Cerebellar cortex (tissue), 1 donor: ENCODE results near the gene NLGN1.
A peak's percentile ranks its signal among the peaks of the same experiment; 100 is the strongest.

Experiments
- DNase-seq: peaks from one replicate; pipeline ENCODE4 v3.0.0-alpha.2; 2015; ENCODE audit warnings: low spot score

Gene NLGN1

DNA sequence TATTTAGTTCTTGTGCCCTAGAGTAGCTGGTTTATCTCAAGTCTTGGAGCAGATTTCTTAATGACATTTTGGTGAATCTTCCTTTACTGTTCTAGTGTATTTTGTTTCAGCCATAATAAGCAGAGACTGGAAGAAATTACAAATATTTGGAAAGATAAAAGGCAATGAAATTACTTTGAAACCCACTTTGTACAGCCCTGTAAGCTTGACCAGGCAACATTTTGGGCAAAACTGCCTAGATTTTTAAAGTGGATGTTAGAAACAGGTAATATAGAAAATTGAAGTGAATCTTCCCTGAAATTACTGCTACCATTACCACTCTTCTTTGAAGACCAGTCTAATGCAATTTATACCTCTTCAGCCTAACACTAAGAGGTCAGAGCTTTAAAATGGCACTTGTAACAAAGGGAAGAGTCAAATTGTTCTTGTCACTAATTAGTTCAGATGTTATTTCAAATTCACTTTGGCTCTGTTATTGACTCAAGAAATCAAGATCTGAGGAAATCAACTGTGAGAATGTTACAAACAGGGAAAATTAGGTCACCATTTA, 589.4 kb downstream of the NLGN1 start:
- no peak for DNase-seq

DNA sequence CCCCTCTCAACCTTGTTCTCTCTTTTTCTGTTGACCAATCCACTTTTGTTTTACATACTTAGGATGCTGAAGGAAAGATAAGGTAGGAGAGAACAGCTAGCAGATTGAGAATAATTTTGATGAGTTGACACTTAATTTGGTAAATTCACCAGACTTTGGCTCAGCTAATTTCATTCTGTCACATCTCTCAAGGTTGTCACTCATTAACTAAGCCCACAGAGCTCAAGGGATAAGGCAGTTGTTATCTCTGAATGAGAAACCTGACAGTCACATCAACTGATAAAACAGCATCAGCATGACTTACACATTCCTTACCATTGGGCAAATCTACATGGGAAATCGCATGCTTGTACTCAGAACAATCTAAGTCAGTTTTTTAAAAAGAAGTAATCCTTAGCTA, 591.4 kb downstream of the NLGN1 start:
- no peak for DNase-seq

DNA sequence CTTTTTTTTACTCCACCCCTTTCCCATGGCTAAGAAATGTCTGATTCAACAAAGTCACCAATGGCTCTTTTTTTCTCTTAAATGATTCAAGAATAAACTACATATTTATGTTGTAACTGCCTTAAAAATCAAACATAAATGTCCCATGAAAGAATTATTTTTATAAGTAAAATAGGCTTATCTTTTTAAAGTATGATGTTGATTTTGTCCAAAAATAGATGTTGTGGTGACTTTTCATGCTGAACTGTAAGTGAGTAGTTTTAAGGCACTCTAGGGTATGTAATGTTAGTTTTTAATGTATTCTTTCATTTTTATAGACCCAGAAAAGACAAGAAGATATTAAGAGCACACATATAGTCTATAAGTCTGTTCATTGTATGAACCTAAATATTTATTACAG, 594.9 kb downstream of the NLGN1 start:
- no peak for DNase-seq

DNA sequence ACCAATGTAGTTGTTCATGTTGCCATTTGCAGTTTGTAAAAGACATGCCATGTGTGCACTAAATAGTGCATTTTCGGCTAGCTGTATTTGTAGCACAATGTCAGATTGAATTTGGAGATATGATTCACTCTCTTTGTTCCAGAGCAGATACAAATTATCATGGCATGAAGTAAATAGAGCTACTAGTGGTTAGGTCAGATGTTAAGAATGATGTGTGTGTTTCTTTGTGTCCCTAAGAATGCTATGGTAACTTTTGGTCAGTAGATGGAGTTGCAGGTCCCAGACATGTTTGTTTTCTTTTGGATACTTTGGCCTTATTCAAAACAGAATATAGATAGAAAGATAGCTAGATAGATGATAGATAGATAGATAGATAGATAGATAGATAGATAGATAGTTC, 595.8 kb downstream of the NLGN1 start:
- DNase-seq: no peak

DNA sequence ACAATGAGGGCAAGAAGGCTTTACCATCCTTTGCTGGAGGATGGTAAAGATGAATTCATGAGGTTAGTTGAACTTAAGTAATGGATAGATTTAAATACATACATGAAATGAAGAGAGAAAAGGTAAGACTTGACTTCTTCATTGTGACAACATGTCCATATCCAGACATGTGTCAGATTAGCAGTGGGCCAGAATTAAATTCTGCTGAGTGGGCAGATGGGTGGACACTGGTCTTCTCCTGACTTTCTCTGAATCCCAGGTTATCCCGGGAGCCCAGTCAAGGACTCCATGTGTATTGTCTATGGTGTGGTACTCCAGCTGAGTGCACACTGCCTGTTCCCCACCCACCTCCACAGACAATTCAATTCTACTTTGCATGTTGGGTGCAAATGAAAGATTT, 603.1 kb downstream of the NLGN1 start:
- no peak for DNase-seq

DNA sequence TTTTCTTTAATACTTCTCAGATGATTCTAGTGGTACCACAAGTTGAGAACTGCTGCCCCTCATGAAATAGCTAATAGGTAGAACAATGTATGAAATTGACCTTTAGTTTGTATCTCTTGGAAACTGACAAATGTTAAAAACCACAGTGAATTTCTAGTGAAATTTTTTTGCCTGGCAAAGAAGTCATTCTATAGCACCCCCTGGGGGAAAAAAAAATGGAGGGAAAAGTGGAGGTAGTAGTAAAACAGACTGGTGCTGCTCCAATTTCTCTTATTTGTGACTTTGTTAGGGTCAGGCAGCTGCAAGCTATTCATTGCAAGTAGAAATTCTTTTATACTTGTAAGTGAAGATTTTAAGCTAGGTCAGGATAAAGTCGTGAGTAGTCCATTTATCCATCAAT, 605.0 kb downstream of the NLGN1 start:
- no peak for DNase-seq

DNA sequence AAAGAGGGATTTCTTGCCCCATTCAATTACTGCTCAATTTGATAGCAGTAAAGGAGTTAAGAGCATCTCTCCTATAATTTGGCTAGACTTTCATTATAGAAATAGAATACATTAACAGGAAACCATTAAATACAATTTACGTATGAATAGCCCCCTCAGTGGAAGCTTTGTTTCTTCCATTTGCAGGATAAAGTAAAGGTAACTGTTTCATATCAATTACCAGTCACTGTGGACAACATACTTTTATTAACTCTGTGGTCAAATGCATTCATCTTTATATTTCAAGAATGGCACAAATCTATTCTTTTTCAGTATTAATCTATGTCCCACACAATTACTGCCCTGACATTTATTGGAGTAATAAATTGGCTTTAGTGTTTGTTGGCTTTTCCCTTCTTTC, 613.4 kb downstream of the NLGN1 start:
- no peak for DNase-seq

DNA sequence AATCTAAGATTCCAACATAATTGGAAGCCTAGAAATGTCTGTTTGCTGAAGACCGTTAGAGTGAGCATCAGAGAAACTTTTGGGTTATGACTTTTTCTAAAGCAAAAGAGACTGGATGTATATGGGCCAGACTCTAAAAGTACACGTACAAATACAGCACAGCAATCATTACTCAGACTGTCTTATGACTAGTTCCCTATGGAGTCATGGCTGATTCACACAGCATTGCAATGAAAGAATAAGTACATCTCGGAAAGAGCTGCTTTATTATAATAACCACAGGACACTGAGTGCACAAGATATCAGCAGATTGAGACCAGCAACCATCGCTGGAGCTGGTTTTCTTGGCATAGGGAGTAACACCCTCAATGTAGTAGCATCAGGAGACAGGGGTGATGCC, 618.6 kb downstream of the NLGN1 start:
- DNase-seq: no peak

DNA sequence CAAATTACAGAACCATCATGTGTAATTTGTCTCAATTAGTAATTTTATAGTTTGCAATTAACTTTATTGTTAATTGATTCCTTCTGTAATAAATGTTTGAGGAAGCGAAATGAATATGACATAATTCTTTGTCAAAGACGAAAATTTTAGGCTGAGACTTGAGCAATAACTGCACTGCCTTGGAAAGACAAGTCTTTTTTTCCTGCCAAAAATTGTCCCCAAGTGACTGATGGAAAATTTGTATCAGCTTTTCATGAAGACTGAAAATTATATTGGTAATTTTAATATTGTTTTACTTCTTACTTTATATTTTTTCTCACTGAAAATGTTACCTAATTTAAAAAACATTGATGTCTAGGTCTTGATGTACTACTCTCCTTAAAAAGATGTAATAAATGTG, 622.6 kb downstream of the NLGN1 start:
- DNase-seq: no peak

DNA sequence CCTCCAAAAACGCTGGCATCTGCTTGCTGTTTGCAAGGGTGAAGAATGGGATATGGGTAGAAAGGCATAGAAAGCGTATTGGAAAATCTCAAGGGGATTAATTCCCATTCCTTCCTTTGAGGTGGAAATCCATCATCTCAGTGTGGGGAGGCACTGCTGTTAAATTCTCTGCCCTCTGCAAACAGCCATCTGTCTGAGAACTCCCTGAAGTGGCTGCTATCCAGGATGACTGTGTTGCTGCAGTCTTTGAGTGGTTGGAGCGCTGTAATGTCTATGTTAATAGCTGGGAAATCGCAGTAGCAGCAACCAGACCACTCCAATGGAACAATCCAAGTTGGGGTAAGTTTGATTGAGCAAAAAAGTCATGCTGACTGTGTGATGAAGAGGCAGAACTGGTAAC, 625.9 kb downstream of the NLGN1 start:
- peak; percentile 88 for DNase-seq

DNA sequence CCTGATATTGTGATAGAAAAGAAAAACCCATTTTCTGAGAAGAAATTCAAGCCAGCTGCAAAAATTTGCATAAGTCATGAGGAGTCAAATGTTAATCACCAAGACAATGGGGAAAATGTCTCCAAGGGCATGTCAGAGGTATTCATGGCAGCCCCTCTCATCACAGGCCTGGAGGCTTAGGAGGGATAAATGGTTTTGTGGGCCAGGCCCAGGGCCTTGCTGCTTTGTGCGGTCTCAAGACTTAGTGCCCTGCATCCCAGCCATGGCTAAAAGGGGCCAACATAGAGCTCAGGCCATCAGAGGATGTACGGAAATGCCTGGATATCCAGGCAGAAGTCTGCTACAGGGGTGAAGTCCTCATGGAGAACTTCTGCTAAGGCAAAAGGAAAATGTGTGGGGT, 631.1 kb downstream of the NLGN1 start:
- no peak for DNase-seq

DNA sequence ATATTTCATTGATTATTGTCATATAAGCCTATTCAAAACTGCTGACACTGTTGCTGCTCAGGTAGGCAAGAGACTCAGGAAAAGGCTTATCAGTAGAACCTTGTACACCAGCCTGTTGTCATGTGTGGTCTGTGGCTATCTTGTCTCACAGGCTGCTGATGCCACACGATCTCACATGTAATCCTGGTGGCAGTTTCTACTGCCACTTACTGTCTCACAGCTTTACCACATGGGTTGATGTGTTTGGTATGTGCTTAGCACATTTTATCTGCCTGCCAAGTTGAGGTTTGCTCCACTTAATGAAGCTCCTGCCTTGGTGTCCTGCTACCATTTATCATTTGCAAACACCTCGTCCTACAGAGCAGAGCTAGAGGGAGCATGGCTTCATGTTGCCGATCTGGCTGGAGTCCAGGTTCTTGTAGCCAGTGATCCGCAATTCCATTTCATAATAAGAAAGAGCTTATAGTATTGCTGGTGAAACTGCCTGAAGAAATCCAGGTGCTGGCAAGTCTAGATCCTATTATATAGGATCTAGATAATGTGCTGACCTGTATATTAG, 637.9 kb downstream of the NLGN1 start:
- DNase-seq: peak; percentile 65

DNA sequence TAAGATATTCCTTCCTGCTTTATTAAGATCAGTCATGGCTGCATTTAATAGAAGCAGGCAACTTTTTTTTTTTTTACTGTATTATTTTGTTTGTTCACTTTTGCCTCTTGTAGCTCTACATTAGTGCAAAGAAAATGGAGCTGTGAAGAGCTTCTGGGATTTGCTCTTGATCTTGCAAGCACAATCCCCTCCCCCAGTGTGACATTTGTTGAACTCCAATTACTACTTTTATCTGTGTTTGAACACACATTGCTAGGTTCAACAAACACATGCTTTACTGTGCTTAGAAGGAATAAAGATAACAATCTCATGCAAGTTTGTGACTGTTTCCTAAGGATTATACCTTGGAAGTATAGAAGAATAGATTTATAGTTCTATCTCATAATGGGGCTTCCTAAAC, 648.8 kb downstream of the NLGN1 start:
- DNase-seq: no peak

DNA sequence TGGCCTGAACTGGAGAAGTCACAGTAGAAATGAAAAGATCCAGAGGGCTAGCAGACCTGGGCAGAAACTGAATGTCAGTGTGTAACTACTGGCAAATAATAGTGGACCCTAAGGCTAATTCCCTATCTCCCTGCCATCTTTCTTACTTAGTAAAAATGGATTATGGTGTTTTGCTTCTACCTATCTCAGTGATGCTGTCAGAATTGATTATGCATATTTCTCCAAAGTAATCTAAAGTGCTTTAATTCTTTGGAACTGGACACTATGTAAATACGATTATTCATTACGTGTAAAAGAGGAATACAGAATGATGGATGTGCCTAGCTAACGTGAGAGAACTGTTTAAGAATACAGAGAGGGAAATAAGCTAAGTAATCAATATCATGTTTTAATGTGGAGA, 651.9 kb downstream of the NLGN1 start:
- no peak for DNase-seq

DNA sequence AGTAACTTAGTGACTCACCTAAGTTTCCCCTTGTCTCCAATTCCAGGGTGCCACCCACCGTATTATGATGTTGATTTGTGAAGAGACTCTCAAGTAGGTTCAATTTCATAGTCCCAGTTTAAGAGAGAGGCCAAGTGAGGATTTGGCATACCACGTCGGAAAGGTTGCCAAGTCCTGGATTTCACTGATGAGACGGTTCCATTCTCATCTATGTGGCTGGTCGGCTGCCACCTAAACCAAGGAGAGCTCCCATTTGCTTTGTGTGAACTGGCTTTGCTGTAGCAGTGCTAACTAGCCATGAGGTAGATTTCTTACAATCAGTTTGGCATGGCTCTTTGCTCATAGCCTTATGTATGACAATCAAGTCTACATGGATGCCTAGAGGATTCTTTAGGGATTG, 653.6 kb downstream of the NLGN1 start:
- peak; percentile 74 for DNase-seq

DNA sequence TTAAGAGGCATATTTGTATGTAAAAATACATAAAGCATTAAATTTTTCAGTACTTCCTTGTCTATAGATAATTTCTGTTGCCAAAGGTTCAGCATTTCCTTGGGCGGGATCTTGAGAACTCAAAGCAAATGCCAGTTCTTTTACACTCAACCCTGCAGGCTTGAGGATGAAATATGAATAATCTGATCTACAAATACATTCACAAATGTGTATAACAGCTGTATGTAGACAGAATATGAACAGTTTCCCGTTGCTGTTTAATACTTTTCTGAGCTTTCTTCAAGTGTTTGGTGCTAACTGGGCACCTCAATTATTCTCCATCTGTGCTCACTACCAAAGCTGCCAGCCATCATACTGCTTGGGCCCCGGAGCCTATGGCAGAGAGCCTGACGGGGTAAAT, 661.3 kb downstream of the NLGN1 start:
- no peak for DNase-seq

DNA sequence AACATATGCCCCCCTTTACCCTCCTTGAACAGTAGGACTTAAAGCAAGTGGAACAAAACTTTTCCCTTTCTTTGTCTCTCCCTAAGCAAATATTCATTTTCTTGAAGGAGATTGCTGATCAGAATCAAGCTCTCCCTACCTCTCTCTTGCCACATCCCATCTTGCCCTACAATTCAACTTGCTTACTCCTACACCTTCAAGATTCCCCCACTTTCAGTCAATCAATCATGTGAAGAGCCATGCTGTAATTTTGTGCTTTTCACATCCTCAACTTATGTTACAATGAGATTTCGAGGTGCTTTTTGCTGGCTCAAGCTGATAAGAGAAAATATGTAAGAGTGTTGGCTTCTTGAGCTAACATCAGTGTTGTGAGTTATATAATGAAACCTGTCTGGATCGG, 662.9 kb downstream of the NLGN1 start:
- no peak for DNase-seq

DNA sequence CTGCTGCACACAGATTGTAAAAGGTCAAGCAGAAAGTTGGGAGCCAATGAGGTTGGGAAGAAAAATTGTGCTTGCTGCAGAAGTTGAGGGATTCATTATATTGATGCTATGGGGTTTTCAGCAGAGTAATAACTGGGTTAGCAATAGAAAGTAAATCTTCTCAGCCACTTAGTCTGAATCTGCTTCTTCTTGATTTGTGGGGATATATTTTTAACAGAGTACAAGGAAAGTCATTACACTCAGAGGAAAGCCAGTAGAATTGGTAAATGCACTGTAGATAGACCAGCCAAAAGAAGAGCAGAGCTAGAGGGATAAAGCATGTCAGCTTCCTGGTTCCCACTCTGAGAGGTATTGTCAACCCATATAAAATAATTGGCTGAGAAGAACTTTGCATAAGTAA, 663.6 kb downstream of the NLGN1 start:
- no peak for DNase-seq

DNA sequence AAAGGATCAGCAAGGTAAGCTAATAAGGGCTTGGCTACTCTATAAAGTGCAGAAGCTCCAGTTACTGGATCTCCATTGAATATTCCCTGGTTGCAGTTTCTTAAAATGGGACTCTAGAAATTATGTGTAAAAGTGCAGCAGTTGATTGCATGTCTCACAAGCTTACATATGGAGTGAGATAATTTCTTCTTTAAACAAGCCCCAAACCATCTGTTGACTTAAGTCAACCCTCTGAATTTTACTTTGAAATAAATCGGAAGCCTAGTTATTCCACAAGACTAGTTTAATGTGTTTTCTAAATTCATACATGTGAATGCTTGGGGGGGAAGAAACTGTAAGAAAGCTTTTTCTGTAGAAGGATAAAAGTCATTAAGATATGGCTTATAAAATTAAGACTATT, 664.2 kb downstream of the NLGN1 start:
- DNase-seq: no peak

DNA sequence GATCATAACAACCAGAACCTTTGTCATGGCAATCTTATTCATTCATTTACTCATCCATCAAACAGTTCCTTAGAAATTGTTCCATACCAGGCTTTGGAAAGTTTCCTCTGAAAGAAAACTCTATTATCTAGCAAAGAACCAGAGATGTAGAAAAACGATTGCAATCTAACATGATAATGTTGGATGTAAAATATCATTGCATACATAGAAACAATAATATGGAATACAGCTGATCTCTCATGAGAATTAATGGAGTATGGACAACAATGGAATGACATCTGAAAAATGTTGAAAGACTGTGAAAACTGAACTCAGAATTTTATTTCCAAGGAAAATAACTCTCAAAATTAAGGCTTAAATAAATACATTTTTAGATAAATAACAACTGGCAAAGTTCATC, 665.4 kb downstream of the NLGN1 start:
- DNase-seq: no peak

DNA sequence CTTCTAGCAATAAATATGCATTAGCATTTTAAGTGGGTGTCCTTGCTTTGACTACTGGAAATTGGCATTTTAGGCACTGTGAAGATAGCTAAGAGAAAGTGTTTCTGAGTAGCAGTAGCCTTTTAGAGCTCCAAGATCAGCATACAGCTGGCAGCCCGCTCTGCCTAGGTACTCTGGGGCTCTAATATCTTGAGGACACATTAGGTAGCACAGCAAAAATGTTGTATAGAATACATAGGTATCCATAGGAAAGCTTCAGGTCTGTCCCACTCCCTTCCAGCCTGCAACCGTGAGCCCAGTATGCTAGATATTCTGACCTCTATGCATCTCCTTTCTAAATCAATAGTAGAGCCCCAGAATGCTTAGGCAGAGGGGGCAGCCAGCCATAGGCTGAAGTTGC, 670.5 kb downstream of the NLGN1 start:
- no peak for DNase-seq

DNA sequence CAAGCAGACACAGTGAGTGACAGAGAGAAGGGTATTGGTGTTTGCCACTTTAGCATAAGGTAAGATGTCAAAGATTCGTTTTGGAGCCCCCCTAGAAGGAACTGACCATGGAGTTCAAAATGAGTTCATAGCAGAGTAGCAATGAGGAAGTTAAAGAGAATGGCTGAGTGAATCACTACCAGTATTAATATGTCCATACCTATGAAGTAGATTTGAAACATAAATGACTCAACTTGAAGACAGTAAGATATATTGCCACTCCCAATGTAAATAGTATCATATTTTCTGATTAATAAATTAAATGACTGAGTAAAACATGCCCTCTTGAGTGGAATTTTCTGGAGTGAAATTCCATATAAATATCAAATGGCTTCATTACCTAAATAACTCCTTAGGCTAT, 675.1 kb downstream of the NLGN1 start:
- no peak for DNase-seq

DNA sequence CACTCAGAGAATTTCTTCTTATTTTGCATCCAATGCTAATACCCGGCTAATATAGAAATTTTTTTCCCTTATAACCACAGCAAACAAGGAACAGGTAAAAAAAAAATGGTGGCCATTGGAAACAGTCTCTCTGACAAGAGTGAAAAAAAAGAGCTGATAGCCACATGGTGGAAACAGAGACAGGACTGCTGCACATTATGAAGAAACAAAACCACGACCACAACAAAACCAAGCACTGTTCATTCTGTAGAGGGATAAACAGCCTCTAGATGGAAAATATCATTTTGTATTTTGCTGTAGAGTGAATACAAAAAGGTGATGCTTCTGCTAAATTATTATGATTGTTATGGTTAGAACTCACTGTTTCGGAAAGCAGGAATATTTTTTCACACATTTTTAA, 686.2 kb downstream of the NLGN1 start:
- DNase-seq: no peak

DNA sequence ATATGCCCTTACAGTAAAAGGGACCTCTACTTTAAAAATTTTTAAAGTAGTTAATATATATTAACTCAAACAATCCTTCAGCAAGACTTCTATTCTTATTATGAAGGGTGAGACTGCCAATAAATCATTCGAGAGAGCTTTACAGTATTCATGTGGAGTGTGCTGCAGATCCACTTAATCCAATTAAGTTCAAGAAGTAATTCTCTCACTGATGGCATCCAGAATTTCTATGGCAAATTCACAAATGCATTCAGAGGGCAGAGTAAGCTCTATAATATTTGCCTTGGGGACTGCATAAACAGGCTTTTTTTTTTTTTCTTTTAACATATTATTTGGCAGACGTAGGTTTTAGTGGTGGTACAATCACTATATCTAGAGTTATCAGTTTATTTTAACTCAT, 692.0 kb downstream of the NLGN1 start:
- peak; percentile 44 for DNase-seq

DNA sequence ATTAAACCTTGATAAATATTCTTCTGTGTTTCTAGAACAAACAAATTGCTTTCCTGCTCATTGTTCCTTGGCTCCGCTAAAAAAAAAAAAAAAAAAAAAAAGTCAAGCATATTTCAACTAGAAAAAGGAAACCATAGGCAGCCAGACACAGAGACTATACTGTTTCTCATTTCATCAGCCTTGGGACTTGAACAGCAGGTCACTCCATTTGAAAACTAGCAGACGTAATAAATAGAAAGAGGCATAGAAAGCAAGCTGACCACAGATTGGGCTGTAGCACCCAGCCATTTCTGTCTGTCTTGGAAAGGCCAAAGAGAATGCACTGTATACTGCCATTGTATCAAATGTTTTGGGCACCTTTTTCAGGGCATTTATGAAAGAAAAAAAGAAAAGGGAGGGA, 697.1 kb downstream of the NLGN1 start:
- no peak for DNase-seq
